ENCODE data around the gene CCDC12.

Gene CCDC12

GRCh38 chr3:46994801-46995731 is 18.5 kb upstream of the CCDC12 start:
- no peak for DNase-seq
- no peaks in the 10 kb centered on the region for H3K36me3 Mint-ChIP-seq (ENCODE audit: low read depth)
- H3K27me3 Mint-ChIP-seq (ENCODE audit: low read depth, poor library complexity) = no peaks in the 10 kb centered on the region
- H3K9me3 Mint-ChIP-seq = no peaks in the 10 kb centered on the region
- H3K4me1 Mint-ChIP-seq = peaks cover 15% of the 10 kb centered on the region
- no peak overlapping the region for H3K4me3 Mint-ChIP-seq
- no peak for TF ChIP-seq CTCF (IDR thresholded peaks at IDR 0.05)
- no peak overlapping the region for H3K27ac Mint-ChIP-seq

- Mint-ChIP-seq H3K4me3 (no peak overlapping the region), H3K9me3 (no peaks in the 10 kb centered on the region), H3K27ac (no peak overlapping the region), H3K27me3 (ENCODE audit: low read depth, poor library complexity) (no peaks in the 10 kb centered on the region), H3K36me3 (ENCODE audit: low read depth) (no peaks in the 10 kb centered on the region), H3K4me1 (peaks cover 15% of the 10 kb centered on the region)
- TF ChIP-seq CTCF (IDR thresholded peaks at IDR 0.05) = no peak
- DNase-seq = no peak
These were observed 17.4 kb upstream of the CCDC12 start for GRCh38 chr3:46993986-46994385.

- H3K36me3 Mint-ChIP-seq (ENCODE audit: low read depth) = no peaks in the 10 kb centered on the region
- H3K27ac Mint-ChIP-seq = no peak overlapping the region
- H3K4me1 Mint-ChIP-seq = peaks cover 9% of the 10 kb centered on the region
- DNase-seq = no peak
- H3K27me3 Mint-ChIP-seq (ENCODE audit: low read depth, poor library complexity) = no peaks in the 10 kb centered on the region
- TF ChIP-seq CTCF (IDR thresholded peaks at IDR 0.05) = no peak
- H3K4me3 Mint-ChIP-seq = no peak overlapping the region
- no peaks in the 10 kb centered on the region for H3K9me3 Mint-ChIP-seq
These were observed 16.7 kb upstream of the CCDC12 start for GRCh38 chr3:46993292-46993691.

GRCh38 chr3:46992231-46992630 is 15.7 kb upstream of the CCDC12 start:
- Mint-ChIP-seq H3K4me1 (peaks cover 12% of the 10 kb centered on the region), H3K4me3 (no peak overlapping the region), H3K36me3 (ENCODE audit: low read depth) (no peaks in the 10 kb centered on the region), H3K27ac (no peak overlapping the region), H3K27me3 (ENCODE audit: low read depth, poor library complexity) (no peaks in the 10 kb centered on the region), H3K9me3 (no peaks in the 10 kb centered on the region)
- DNase-seq = no peak
- TF ChIP-seq CTCF (IDR thresholded peaks at IDR 0.05) = no peak

- TF ChIP-seq CTCF (IDR thresholded peaks at IDR 0.05) = no peak
- no peaks in the 10 kb centered on the region for H3K9me3 Mint-ChIP-seq
- no peaks in the 10 kb centered on the region for H3K36me3 Mint-ChIP-seq (ENCODE audit: low read depth)
- peaks cover 13% of the 10 kb centered on the region for H3K4me1 Mint-ChIP-seq
- DNase-seq = no peak
- H3K27ac Mint-ChIP-seq = no peak overlapping the region
- H3K27me3 Mint-ChIP-seq (ENCODE audit: low read depth, poor library complexity) = no peaks in the 10 kb centered on the region
- H3K4me3 Mint-ChIP-seq = no peak overlapping the region
These were observed 15.0 kb upstream of the CCDC12 start for GRCh38 chr3:46991406-46992165.

All from nephron progenitor cell (in vitro differentiated cells).